HEK293 (cell line): Measurements from ENCODE around the gene ZNF646.

Experiments
- KLF1 ChIP-seq: fragments of 450-650 bp; formaldehyde crosslinking; IDR thresholded peaks from 2 replicates; pipeline ENCODE4 v1.5.1; 2016; ENCODE audit warnings: missing biosample characterization, missing genetic modification characterization
- KLF16 ChIP-seq: fragments of 450-650 bp; formaldehyde crosslinking; IDR thresholded peaks from 2 replicates; pipeline ENCODE4 v1.5.1; 2017; ENCODE audit warnings: missing biosample characterization, missing genetic modification characterization
- MEIS1 ChIP-seq: sonication (generic); formaldehyde crosslinking; IDR thresholded peaks from 2 replicates; pipeline ENCODE4 v1.8.1; 2022; ENCODE audit warnings: missing genetic modification reagents, mild to moderate bottlenecking, borderline replicate concordance
- OVOL3 ChIP-seq: fragments of 450-650 bp; formaldehyde crosslinking; IDR thresholded peaks from 2 replicates; pipeline ENCODE4 v1.5.1; 2016; ENCODE audit warnings: missing biosample characterization, missing genetic modification characterization
- PRDM4 ChIP-seq: fragments of 450-650 bp; formaldehyde crosslinking; IDR thresholded peaks from 2 replicates; pipeline ENCODE4 v1.5.1; 2017; ENCODE audit warnings: missing biosample characterization, missing genetic modification characterization
- SCRT2 ChIP-seq: fragments of 450-650 bp; formaldehyde crosslinking; IDR thresholded peaks from 2 replicates; pipeline ENCODE4 v1.5.1; 2016; ENCODE audit warnings: missing biosample characterization, missing genetic modification characterization
- SP7 ChIP-seq: fragments of 450-650 bp; formaldehyde crosslinking; IDR thresholded peaks from 2 replicates; pipeline ENCODE4 v1.5.1; 2016; ENCODE audit warnings: missing biosample characterization, missing genetic modification characterization
- TSHZ1 ChIP-seq: fragments of 450-650 bp; formaldehyde crosslinking; IDR thresholded peaks from 2 replicates; pipeline ENCODE4 v1.5.1; 2016; ENCODE audit warnings: missing biosample characterization, missing genetic modification characterization, borderline replicate concordance
- ZBTB10 ChIP-seq: fragments of 450-650 bp; formaldehyde crosslinking; IDR thresholded peaks from 2 replicates; pipeline ENCODE4 v1.5.1; 2016; ENCODE audit warnings: missing biosample characterization, missing genetic modification characterization
- ZBTB11 ChIP-seq: fragments of 450-650 bp; formaldehyde crosslinking; conservative IDR thresholded peaks from 2 replicates; pipeline ENCODE4 v1.5.1; 2016; ENCODE audit warnings: low read depth, missing biosample characterization, missing genetic modification characterization
- ZBTB20 ChIP-seq: fragments of 450-650 bp; formaldehyde crosslinking; IDR thresholded peaks from 2 replicates; pipeline ENCODE4 v1.5.1; 2016; ENCODE audit warnings: missing biosample characterization, missing genetic modification characterization
- ZBTB7A ChIP-seq: fragments of 450-650 bp; formaldehyde crosslinking; IDR thresholded peaks from 2 replicates; pipeline ENCODE4 v1.5.1; 2016; ENCODE audit warnings: low read depth, missing biosample characterization, missing genetic modification characterization
- ZBTB8A ChIP-seq: fragments of 450-650 bp; formaldehyde crosslinking; IDR thresholded peaks from 2 replicates; pipeline ENCODE4 v1.5.1; 2016; ENCODE audit warnings: missing biosample characterization, missing genetic modification characterization
- ZEB2 ChIP-seq: fragments of 450-650 bp; formaldehyde crosslinking; IDR thresholded peaks from 2 replicates; pipeline ENCODE4 v1.5.1; 2016; ENCODE audit warnings: missing biosample characterization, missing genetic modification characterization
- ZNF133 ChIP-seq: fragments of 450-650 bp; formaldehyde crosslinking; IDR thresholded peaks from 2 replicates; pipeline ENCODE4 v1.5.1; 2016; ENCODE audit warnings: missing biosample characterization, missing genetic modification characterization
- ZNF184 ChIP-seq: fragments of 450-650 bp; IDR thresholded peaks from 2 replicates; pipeline ENCODE4 v1.5.1; 2018; ENCODE audit warnings: missing biosample characterization, mild to moderate bottlenecking, missing genetic modification characterization
- ZNF214 ChIP-seq: fragments of 450-650 bp; formaldehyde crosslinking; IDR thresholded peaks from 2 replicates; pipeline ENCODE4 v1.5.1; 2017; ENCODE audit warnings: missing biosample characterization, mild to moderate bottlenecking, missing genetic modification characterization, borderline replicate concordance
- ZNF239 ChIP-seq: fragments of 450-650 bp; formaldehyde crosslinking; IDR thresholded peaks from 2 replicates; pipeline ENCODE4 v1.5.1; 2016; ENCODE audit warnings: missing biosample characterization, missing genetic modification characterization
- ZNF501 ChIP-seq: fragments of 450-650 bp; formaldehyde crosslinking; IDR thresholded peaks from 2 replicates; pipeline ENCODE4 v1.5.1; 2016; ENCODE audit warnings: missing biosample characterization, missing genetic modification characterization
- ZNF530 ChIP-seq: fragments of 450-650 bp; formaldehyde crosslinking; IDR thresholded peaks from 2 replicates; pipeline ENCODE4 v1.5.1; 2016; ENCODE audit warnings: low read depth, missing biosample characterization, missing genetic modification characterization
- ZNF549 ChIP-seq: fragments of 450-650 bp; IDR thresholded peaks from 2 replicates; pipeline ENCODE4 v1.5.1; 2018; ENCODE audit warnings: missing biosample characterization, missing genetic modification characterization, mild to moderate bottlenecking, inconsistent platforms, moderate library complexity
- ZNF600 ChIP-seq: fragments of 450-650 bp; formaldehyde crosslinking; IDR thresholded peaks from 2 replicates; pipeline ENCODE4 v1.5.1; 2016; ENCODE audit warnings: missing biosample characterization, missing genetic modification characterization
- ZNF610 ChIP-seq: fragments of 450-650 bp; formaldehyde crosslinking; IDR thresholded peaks from 2 replicates; pipeline ENCODE4 v1.5.1; 2016; ENCODE audit warnings: missing biosample characterization, missing genetic modification characterization, borderline replicate concordance
- ZSCAN18 ChIP-seq: fragments of 450-650 bp; formaldehyde crosslinking; IDR thresholded peaks from 2 replicates; pipeline ENCODE4 v1.5.1; 2016; ENCODE audit warnings: missing biosample characterization, missing genetic modification characterization
- ZSCAN5A ChIP-seq: fragments of 450-650 bp; formaldehyde crosslinking; IDR thresholded peaks from 2 replicates; pipeline ENCODE4 v1.5.1; 2016; ENCODE audit warnings: missing biosample characterization, missing genetic modification characterization

The ZNF646 gene

GRCh38 chr16:31094088-31094423 is 19.8 kb downstream of the ZNF646 start (continued):
- TF ChIP-seq KLF1 (tag by site-specific recombination) (no peak), ZNF239 (tag by site-specific recombination) (no peak), ZBTB11 (no peak), SP7 (tag by site-specific recombination) (no peak; the same call in 1 of the 2 replicates), ZNF530 (tag by site-specific recombination) (no peak), ZSCAN5A (tag by site-specific recombination) (0 out of 2 replicates have a peak, but pooled peaks have one; percentile 18), KLF16 (tag by site-specific recombination) (0 out of 2 replicates have a peak, but pooled peaks have one; percentile 34), ZNF501 (tag by site-specific recombination) (no peak), ZNF133 (no peak), TSHZ1 (tag by site-specific recombination) (no peak), ZBTB8A (tag by site-specific recombination) (no peak), ZBTB20 (no peak), ZEB2 (tag by site-specific recombination) (no peak), ZNF610 (no peak), PRDM4 (tag by site-specific recombination) (no peak), ZNF184 (no peak), ZBTB10 (tag by site-specific recombination) (no peak), OVOL3 (tag by site-specific recombination) (no peak), ZNF549 (tag by site-specific recombination) (no peak), ZNF600 (tag by site-specific recombination) (peak; percentile 64; the same call in 1 of the 2 replicates), MEIS1 (no peak), ZSCAN18 (tag by site-specific recombination) (no peak), ZNF214 (tag by site-specific recombination) (no peak), ZBTB7A (no peak), SCRT2 (tag by site-specific recombination) (no peak)
